ENCODE data around the gene SLC17A8.
"Not testable (repeated sequence)": the region's sequence is repeated elsewhere in the genome, so short reads cannot be mapped to it uniquely, and the experiment has no call there.

Gene SLC17A8

GRCh38 chr12:100356644-100357223 is at the start of gene SLC17A8:
Gene SLC17A8, plus strand, starts transcription at chr12:100357074. Its CDS starts 318 bp downstream, at chr12:100357392.
- DNase-seq, result peak; percentile 45

- DNase-seq, result not testable (repeated sequence)
These were observed 48.7 kb upstream of the SLC17A8 start for GRCh38 chr12:100308138-100308537.

- no peak for DNase-seq
These were observed 45.6 kb upstream of the SLC17A8 start for GRCh38 chr12:100311317-100311716.

GRCh38 chr12:100317371-100317770 is 39.5 kb upstream of the SLC17A8 start:
- no peak for DNase-seq

GRCh38 chr12:100324498-100324897 is 32.4 kb upstream of the SLC17A8 start:
- DNase-seq, result no peak

DNA sequence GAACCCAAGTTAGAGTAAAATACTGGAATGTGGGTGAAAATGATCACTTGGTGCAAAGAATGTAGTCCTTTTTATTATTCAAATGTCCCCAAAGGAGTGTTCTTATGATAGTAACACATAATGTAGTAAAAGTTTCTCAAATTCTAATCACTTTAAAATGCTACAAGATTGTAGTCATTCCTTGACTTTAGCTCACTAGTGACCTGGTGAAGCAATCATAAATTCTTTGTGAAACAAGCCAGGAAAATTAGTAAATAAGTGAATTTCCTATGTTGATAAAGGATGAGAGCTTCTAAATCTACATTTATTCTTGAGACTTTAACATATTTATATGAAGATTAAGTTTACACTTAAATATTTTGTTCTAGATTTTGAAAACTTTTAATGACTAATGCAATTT is 30.7 kb upstream of the SLC17A8 start:
- no peak for DNase-seq

DNA sequence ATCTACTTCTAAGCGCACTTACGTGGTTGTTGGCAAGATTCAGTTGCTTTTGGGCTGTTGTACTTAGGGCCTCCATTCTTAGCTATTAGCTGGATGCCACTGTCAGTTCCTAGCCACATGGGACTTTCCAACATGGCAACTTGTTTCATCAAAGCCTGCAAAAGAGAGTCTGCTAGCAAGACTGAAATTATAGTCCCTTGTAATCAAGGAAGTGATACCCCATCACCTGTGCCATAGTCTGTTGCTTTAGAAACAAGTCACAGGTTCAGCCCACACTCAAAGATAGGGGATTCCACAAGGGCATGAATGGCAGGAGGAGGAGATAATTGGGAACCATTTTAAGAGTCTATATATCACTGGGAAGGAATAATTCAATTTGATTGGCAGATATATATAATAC is 27.1 kb upstream of the SLC17A8 start:
- DNase-seq, result no peak

- no peak for DNase-seq
These were observed 25.0 kb upstream of the SLC17A8 start for GRCh38 chr12:100331871-100332270.

DNA sequence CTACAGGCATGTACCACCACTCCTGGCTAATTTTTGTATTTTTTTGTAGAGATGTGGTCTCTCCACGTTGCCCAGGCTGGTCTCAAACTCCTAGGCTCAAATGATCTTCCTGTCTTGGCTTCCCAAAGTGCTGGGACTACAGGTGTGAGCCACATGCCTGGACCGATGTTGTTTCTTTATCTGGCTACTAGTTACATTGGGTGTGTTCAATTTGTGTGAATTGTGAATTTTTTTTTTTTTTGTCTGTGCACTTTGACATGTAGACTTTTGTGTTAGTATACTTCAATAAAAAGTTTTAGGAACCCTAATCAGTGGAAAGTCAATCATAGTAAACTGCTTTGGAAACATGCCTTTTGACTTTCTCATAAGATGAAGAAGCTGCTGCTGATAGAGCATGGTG is 24.0 kb upstream of the SLC17A8 start:
- no peak for DNase-seq

- DNase-seq, result no peak
These were observed 19.6 kb upstream of the SLC17A8 start for GRCh38 chr12:100337299-100337698.

GRCh38 chr12:100337727-100338126 is 19.1 kb upstream of the SLC17A8 start:
- DNase-seq, result no peak

DNA sequence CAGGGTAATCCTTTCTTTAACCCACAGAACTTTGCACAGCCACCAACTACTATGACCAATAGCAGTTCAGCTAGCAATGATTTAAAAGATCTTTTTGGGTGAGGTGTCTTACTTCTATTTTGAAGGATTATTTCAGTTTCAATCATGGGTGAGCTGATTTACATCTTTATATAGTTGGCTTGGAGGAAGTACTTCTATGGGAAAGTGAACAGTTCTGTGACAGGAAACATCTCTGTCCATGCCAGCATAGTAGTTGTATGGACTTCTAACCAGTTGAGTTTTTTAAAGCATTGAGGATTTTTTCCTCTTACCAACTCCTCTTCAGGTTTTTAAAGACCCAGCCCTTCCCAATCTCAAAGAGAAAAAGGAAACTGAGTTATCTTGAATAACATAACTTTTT is 17.8 kb upstream of the SLC17A8 start:
- DNase-seq, result no peak

GRCh38 chr12:100342897-100343296 is 14.0 kb upstream of the SLC17A8 start:
- not testable (repeated sequence) for DNase-seq

DNA sequence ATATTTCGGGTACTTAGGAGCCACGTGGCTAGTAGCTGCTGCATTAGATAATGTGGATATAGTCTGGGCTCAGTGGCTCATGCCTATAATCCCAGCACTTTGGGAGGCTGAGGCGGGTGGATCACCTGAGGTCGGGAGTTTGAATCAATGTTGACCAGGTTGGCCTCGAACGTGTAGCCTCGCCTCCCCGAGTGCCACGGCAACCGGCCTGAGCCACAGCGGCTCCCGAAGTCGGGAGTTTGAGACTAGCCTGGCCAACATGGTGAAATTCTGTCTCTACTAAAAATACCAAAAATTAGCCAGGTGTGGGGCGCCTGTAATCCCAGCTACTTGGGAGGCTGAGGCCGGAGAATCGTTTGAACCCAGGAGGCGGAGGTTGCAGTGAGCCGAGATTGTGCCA is 12.5 kb upstream of the SLC17A8 start:
- DNase-seq, result not testable (repeated sequence)

DNA sequence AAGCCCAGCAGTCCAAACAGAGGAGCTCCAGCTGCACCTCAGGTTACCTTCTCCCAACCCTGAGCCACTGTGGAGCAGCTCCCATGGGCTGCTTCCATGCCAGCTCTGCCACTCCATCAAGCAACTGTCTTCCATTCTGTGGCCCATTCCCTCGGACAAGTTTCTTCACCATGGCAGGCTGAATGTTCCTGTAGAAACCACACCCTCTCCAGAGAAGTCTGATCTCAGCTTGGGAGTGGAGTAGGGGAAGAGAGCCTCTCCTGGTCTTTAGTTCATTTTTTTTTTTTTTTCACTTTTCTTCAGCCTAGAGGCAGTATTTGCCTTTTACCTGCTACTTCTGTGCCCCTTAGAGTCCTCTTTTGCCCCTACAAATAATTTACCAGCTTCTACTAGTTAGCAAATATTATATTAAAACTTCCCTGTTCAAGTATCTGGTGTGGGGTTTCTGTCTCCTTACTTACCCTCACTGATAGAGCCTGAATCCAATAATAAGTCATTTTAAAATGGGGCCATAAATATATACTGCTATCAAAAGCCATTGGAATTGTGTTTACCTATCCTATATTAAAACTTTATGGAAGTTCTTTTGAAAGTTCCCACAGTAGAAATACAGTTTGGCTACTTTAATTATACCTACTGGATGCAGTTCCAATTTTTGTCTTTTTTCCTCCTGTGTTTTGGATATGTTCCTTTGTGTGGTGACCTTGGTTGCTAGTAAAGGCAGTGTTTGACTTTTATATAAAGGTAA is 11.7 kb upstream of the SLC17A8 start:
- DNase-seq, result no peak

- no peak for DNase-seq
These were observed 10.2 kb upstream of the SLC17A8 start for GRCh38 chr12:100346660-100347059.

DNA sequence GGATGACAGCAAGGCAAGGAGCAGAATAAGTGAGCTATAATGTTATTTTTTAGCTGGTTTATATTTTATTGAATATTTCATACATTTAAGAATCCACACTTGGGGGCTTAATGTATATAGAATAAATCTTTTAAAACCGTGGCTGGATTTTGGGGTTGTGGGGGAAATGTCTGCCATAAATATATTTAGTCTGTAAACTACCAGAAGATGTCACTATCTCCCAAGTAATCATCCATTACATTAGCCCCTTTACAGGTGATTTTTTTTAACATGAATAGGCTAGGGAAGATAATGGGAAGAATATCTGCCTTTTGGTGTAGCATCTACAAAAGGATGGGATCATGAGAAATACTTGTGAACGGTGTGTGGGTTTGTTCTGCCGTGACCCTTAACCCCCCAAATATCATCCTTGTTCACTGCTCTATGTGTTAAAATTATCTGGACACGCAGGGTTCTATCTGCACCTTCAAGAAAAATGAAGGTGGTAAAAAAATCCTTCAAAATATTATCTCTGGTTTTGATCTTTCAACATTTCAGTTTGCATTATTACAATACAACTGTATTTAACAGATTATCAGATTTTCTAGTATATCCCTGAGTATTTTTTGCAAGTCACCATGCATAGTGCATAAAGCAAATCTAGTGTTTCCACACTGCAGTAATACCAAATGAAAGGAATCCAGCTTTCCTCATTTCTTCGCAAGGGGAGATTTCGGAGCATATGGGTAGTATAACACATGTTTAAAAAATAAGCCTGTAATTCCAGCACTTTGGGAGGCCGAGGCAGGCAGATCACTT is 8.0 kb upstream of the SLC17A8 start:
- peak; percentile 30 for DNase-seq

DNA sequence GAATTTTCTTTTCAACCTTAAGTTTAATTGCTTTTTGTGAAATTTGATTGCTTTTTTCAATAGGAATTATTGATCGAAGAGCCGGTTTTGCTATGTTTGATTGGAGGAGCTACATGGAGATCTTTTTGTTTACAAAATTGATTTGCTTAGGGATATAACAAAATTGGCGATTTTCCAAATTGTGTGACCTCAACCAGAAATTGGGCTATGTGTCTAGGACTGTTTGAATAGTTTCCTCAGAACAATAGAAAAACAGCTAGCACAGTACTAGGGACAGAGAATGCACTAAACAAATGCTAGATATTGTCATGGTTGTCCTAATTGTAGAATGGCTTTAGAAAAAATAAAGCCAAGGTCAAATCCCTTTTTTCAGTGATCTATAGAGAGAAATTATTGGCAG is 2.4 kb downstream of the SLC17A8 start:
- DNase-seq, result peak; percentile 8

- DNase-seq, result no peak
These were observed 2.9 kb downstream of the SLC17A8 start for GRCh38 chr12:100359822-100360221.

GRCh38 chr12:100360450-100360849 is 3.6 kb downstream of the SLC17A8 start:
- DNase-seq, result no peak

DNA sequence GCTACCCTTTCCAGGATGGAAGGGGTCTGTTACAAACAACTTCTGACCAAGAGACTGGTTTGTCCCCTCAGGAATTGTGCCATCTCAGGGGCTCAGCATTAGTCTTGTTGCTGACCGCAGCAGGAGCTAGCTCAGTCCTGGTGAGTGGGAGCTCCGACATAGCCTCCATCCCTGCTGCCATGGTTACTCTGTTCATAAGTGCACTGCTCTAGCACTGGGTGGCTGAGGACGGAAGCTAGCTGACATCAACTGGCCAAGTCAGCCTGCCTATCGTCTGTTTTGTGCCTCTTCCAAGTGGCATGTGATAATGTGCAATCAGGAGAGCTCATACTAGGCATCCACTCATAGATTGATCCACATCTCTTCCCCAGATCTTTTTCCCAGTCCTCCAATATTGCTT is 7.5 kb downstream of the SLC17A8 start:
- DNase-seq, result no peak

DNA sequence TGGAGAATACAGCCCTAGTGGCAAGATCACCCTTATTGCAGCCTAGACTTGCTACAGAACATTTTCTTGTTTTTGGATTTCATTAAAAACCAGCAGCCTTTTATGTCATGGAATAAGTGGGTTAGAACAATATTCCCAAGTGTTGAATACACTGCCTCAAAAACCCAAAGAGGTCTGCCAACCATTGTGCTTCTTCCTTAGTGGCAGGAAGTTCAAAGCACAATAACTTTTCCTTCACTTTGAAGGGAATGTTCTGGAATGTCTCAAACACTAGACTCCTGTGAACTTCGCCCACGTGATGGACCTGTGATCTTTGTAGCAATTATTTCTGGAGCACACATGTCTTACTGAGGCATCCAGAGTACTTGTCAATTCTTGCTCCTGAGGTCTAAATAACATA is 8.5 kb downstream of the SLC17A8 start:
- no peak for DNase-seq

GRCh38 chr12:100368066-100368465 is 11.2 kb downstream of the SLC17A8 start:
- DNase-seq, result no peak

DNA sequence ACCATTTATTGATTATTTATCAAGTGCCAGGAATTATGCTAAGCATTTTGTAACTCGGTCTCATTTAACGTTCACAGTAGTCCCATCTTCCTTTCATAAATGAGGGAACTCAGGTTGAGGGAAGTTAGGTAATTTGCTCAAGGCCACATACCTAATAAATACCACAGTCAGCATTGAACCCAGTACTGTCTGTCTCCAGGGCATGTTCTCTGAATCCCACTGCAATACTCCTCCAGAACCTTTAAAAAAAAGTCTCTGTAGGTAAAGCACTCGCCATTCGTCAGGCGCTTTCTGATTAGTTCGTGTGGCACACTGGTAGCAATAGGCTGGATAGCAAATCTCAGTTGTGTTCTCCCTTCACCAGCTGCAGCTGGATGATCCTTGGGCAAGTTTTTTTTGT is 14.3 kb downstream of the SLC17A8 start:
- DNase-seq, result no peak

All from COR-L47 (cell line).